K562 treated with DMSO at 1 percent for 24 hours (cell line): ENCODE data around the gene TMED6. TPM values are rescaled to one million over a fixed set of nuclear protein-coding genes. Genes with fewer than 3 reads are reported as not detected.

Experiments used
- total RNA-seq: library from RNA; unstranded; fragments of 300-600 nt; gene quantifications from 2 replicates; pipeline ENCODE4 v1.2.3, GENCODE V29; 2022; ENCODE audit warnings: low read depth; ENCODE audit not compliant: insufficient read depth

The TMED6 gene
- total RNA-seq = not detected in 2 replicates

GRCh38 chr16:69351309-69352027 is at the start of gene TMED6:
Gene TMED6 (minus strand): TSS chr16:69351786. CDS start chr16:69351753, 33 bp downstream.

DNA sequence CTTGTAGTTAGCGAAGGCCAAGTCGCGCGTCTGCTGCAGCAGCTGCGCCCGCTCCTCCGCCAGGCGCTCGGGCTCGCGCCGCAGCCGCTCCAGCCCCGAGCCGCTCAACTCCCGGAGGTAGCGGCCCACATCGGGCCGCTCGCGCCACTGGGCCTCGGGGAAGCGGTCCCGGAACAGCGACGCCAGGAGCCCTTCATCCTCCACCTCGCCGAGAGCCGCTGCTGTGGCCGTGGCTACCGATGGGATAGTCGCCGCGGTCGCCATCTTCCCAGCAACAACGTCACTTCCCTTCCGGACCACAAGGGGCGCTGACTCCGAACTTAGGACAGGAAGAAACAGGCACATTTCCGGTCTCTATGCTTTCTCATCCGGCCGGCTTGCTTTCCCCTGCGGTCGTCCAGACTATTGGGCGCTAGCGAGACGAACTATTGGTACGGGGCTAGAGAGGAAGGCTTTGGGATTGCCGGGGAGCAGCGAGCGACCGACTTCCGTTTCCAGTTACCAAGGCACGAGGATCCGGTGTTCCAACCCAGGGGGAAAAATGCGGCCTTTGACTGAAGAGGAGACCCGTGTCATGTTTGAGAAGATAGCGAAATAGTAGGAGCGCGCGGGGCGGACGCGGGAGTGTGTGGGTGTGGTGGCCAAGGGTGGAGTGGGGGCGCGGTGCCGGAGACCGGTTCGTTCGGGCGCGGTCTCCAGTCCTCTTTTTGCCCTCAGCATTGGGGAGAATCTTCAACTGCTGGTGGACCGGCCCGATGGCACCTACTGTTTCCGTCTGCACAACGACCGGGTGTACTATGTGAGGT is 12.1 kb downstream of the TMED6 start, which contains the start of the genes COG8 and NIP7:
TSS of gene COG8 (minus strand) at position 276 of the 806 bp plus-strand sequence. CDS start at position 264, 12 bp downstream.
TSS of gene NIP7 (plus strand) at position 484 of the 806 bp plus-strand sequence. CDS start at position 542, 58 bp downstream.

DNA sequence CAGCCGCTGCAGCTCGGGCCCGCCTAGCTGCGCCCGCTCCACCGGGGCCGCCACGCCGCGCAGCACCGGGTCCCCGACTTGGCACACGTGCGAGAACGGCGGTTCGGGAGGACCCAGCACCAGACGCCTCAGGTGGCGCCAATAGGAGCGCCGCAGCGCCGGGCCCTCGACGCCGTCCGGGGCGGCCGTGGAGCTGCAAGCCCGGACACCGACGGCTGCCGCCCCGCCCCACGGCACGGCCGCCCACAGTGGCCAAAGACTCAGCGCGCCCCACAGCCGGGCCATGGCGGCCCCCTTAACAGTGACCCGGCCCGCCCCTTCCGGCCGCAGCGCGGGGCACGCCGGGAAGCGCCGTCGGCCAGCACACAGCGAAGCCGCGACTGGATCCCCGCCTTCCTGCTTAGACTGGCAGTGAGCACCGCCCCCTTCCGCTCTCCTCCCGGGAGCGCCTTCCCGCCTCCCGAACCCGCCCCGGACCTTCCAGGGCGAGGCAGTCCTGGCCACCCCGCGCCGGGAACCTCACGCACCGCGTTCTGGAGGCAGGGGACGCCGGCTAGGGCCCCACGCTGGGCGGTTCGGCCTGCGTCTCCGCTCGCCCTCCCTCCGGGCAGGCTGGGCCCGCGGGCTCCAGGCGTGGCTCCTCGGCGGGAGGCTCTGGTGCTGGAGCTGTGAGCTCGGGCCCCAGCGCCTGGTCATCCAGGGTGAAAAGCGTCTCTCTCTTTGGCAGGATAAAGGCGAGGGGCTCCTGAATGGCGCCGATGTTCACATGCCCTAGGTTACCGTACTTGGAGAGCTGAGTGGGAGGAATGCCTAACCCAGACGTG is 21.1 kb downstream of the TMED6 start, which contains the start of gene PDF:
TSS of gene PDF (minus strand) at position 303 of the 824 bp plus-strand sequence. CDS start at position 285, 18 bp downstream.

GRCh38 chr16:69310653-69311532 is 40.7 kb downstream of the TMED6 start, which contains the start of gene VPS4A:
Gene VPS4A (plus strand): TSS chr16:69311350. CDS start chr16:69311512, 162 bp downstream.

Other genes with a start within 250 kb of the TMED6 start
- 0.46 and 0.65 TPM in 2 replicates for gene HAS3, start 246.1 kb downstream of the TMED6 start, total RNA-seq
- 166 and 169 TPM in 2 replicates for gene CHTF8, start 219.2 kb downstream of the TMED6 start, total RNA-seq
- 41.2 and 46.0 TPM in 2 replicates for gene UTP4, start 219.1 kb downstream of the TMED6 start, total RNA-seq
- gene SNTB2, start 164.6 kb downstream of the TMED6 start, total RNA-seq = 7.9 and 9.5 TPM in 2 replicates
- gene VPS4A, start 40.4 kb downstream of the TMED6 start, total RNA-seq = 65.5 and 69.2 TPM in 2 replicates
- 28.4 and 28.7 TPM in 2 replicates for gene PDF, start 21.2 kb downstream of the TMED6 start, total RNA-seq
- gene COG8, start 12.2 kb downstream of the TMED6 start, total RNA-seq = 38.6 and 41.1 TPM in 2 replicates
- 11.5 and 13.2 TPM in 2 replicates for gene NIP7, start 12.0 kb downstream of the TMED6 start, total RNA-seq
- gene TERF2, start 34.2 kb upstream of the TMED6 start, total RNA-seq = 21.5 and 23.2 TPM in 2 replicates
- gene CYB5B, start 72.8 kb upstream of the TMED6 start, total RNA-seq = 80.2 and 84.9 TPM in 2 replicates
- 4.5 and 6.2 TPM in 2 replicates for gene NFAT5, start 214.2 kb upstream of the TMED6 start, total RNA-seq